Left forelimb (tissue), 1 donor: Measurements from ENCODE around the gene SELENOM.
"Not testable (repeated sequence)": the region's sequence is repeated elsewhere in the genome, so short reads cannot be mapped to it uniquely, and the experiment has no call there.

Experiments
- DNase-seq: peaks from one replicate; pipeline ENCODE4 v3.0.0-alpha.2; 2018; ENCODE audit warnings: low spot score

SELENOM gene

DNA sequence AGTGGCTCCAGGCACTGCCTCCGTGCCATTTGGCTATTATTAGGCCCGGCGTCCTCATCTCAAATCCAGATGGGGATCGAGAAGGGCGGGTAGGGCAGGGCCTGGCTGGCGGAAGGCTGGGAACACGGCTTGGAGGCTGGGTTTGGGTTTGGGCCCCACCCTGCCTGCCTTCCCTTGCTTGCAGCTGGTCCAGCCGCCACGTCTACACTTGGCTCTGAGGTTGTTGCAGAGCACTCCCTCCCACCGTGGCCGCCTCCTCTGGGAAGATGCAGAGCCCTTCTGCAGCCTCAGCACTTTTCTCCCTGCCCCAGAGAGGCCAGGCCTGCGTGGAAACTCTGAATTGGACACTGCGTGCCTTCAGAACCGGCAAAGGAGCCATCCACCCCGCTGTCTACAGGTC lies 31.4 kb downstream of the SELENOM start:
- DNase-seq = peak; percentile 91

DNA sequence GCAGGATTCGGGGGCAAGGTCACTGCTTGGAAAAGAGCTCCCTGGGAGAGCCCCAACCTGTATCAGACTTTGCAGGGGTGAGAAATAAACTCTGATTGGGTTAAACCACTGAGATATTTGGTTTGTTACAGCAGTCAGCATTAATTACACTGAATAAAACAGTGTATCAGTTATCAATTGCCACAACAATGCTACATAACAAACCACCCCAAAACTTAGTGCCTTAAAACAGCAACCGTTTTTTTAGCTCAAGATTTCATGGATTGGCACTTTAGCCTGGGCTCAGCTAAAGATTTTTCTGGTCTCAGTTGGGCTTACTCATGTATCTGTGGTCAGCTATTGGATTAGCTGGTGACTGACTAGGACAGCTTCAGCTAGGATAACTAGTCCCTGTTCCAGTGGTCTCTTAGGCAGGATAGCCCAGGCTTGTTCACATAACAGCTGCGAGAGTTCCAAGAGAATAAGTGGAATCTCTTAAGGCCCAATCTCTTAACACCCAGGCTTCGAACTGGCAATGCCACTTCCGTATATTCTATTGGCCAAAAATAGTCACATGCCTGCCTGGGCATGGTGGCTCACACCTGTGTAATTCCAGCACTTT lies 33.7 kb downstream of the SELENOM start:
- not testable (repeated sequence) for DNase-seq

DNA sequence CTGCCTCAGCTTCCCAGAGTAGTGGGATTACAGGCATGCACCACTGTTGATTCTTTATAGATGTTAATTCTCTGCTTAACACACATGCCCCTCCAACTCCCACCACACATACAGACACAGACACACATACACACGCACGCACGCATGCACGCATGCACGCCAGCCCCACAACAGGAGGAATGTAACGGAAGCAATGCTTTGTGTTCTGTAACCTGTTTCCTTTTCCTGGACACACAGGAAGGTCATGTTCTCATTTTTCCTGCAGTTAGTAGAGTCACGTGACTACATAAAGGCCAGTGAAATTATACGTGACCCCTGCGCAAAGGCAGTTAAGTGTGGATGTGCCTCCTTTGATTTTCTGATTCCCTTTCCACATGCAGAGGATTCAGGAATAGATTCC lies 34.2 kb downstream of the SELENOM start:
- not testable (repeated sequence) for DNase-seq

DNA sequence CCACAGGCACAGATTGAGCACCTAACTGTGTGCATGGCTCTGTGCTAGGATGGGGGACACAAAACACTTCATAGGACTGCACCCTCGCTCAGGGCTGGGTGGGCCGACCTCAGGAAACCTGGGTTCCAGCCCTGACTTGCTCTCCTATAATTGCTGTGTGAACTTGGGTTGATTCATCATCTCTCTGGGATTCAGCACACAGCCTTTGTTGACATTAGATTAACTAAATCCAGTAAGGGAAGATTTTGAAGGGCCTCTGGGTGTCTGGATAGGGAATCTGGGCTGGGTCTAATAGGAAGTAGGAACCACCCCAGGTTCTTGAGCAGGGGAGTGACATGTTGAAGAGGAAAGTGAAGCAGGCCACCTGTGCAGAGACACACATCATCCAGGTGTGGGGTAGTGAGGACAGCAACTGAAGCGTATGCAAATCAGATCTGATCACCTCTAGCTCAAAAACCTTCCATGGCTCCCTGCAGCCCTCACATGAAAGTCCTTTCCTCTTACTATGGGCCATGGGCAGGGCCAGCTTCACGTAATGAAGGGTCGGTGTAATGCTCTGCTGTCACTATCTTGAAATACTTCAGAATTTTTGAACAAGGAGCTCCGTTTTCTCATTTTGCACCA lies 37.6 kb downstream of the SELENOM start:
- DNase-seq = not testable (repeated sequence)

DNA sequence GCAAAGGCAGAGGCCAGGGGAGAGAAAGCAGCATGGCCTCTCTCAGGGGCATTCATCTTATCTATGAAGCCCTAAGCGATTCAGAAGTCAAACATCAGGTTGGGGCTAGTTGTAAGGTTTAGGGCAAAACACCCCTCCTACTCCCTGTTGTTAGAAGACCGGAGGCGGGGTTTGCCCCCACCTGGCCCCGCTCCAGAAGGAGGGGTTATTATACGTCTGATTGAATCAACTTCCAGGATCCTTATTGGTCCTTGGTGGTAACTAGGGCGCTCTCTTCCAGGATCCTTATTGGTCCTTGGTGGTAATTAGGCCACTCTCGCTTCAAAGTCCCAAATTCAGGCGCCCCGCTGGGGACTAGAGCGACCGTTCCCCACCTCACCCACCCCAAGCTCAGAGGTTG lies 38.4 kb downstream of the SELENOM start:
- DNase-seq = no peak

DNA sequence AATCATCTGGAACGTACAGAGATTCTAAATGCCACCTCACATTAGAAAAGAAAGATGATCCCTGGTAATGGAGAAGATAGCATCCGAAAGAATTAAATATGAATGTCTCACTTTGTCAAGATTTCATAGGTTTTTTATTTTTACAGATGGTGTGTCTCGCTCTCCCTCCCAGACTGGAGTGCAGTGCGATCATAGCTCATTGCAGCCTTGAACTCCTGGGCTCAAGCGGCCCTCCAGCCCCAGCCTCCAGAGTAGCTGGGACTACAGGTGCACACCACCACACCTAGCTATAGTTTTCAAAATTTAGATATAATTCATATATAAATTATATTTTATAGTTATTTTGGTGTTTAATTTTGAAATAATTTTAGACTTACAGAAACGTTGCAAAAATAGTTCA lies 43.0 kb downstream of the SELENOM start:
- DNase-seq = no peak

DNA sequence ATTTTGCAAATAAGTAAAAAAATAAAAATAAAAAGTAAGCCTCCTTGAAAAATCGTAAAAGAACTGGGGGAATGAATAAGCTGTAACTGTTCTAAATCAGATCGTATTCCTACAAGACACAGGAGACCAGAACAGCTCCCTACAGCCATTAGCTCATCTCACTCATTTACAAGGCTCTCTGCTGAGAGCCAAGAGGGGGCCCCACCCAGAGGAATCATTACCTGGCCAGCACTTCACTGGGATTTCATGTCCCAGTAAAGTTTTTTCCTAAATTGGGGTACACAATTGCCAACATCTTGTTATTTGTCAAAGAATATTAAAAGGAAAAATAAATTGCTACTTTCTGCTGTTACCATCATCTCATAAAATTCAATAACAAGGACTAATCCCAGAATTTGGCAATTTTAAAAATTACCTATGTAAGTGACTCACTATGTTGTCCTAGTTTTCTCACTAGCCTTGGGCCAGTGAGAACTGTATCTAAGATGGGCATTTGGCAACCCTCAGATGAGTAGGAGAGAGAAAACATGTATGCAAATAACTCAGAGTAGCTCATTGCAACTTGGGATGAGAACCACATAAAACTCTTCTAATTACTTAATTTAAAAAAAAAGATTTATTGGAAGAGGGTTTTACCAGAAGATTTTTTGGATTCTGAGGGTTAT lies 44.7 kb downstream of the SELENOM start:
- DNase-seq = no peak

DNA sequence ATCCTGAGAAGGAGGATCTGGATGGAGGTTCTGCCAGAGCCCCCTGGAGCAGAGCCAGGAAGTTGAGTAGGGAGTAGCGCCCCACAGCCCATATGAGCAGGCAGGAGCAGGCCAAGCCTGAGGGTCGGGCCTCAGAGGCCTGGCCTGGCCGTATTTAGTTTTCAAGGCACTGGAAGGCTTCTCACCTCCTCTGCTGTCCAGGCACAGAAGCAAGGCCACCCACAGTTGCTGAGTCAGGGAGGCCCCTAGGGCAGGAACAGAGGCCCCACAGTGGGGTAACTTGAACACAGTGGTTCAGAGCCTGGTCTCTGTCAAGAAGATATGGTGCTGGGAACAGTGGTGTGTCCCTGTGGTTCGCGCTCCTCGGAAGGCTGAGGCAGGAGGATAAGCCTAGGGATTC lies 47.7 kb downstream of the SELENOM start:
- not testable (repeated sequence) for DNase-seq

DNA sequence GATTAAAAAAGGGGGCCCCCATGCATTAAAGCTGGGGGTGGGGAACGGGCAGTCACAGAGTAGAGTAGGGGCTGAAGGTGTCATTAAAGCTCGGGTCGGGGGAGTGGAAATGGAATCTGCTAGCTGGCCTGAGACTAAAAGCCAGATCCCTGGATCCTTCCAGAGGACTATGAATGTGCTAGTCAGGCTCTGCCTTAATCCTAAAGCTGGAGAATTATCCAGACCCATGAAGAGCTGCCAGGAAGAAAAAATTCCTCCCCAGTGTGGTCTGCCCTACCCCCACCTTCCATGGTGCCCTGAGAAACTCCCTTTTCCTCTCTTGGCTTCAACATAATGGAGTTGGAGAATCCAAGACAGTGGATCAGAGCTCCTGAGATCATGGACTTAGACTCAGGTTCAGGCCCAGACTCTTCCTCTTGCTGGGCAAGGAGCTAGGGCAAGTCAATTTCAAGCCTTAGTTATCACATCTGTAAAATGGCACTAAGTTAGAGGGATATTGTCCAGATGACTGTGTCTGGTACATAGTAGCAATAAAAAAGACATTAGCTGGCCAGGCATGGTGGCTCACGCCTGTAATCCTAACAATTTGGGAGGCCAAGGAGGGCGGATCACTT lies 50.3 kb downstream of the SELENOM start:
- DNase-seq = no peak

DNA sequence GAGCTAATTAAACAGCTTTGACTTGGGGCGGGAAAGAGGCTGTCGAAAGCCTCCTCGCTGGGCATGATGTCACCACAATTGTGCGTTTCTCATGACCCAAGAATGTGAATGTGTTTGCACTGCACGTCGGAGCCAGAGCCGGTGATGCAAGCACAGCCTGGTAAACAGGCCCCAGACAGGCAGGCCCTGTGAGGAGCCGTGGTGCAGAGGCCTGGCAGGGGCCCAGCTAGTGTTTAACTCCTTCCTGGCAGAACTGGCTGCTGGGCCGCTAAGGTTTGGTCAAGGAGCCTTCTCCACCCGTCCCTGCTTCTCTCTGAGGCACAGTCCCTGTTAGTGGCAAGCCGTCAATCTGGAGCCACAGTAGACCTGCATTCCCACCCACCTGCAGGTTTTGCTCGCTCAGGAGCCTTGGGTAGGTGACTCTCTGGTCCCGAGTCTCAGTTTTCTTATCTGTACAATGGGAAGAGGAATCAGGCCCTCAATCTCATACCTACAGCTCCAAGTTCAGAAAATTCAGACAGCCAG lies 51.7 kb downstream of the SELENOM start:
- peak; percentile 84 for DNase-seq

DNA sequence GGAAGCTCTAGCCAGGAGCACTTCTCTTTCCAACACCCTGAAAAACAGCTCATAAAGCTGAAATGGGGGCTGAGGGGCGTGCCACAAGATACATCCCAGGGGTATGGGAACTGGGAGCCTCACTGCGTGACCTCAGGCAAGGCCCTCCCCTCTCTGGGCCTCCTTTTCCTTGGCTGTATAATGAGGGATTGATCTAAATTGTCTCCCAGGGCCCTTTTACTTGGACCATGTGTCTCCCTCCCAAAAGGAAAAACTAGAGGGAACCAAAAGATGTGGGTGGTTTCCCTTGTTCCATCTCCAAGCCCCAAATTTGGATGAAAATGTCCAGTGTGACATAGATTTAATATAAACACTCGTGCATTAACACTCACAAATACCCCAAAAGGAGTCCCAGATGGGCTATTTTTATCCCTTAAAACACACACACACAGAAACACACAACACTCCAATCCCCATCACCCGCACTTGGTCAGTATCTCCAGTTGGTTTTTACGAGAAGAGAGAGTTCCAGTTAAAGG lies 52.2 kb downstream of the SELENOM start:
- DNase-seq = no peak
